ENCODE results near the gene SERGEF.

GRCh38 chr11:17805043-17805442 lies 207.8 kb downstream of the SERGEF start:
- no peak for TF ChIP-seq POLR2A (IDR thresholded peaks at IDR 0.05)
- TF ChIP-seq, protein P1, sequence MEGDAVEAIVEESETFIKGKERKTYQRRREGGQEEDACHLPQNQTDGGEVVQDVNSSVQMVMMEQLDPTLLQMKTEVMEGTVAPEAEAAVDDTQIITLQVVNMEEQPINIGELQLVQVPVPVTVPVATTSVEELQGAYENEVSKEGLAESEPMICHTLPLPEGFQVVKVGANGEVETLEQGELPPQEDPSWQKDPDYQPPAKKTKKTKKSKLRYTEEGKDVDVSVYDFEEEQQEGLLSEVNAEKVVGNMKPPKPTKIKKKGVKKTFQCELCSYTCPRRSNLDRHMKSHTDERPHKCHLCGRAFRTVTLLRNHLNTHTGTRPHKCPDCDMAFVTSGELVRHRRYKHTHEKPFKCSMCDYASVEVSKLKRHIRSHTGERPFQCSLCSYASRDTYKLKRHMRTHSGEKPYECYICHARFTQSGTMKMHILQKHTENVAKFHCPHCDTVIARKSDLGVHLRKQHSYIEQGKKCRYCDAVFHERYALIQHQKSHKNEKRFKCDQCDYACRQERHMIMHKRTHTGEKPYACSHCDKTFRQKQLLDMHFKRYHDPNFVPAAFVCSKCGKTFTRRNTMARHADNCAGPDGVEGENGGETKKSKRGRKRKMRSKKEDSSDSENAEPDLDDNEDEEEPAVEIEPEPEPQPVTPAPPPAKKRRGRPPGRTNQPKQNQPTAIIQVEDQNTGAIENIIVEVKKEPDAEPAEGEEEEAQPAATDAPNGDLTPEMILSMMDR (IDR thresholded peaks at IDR 0.05) = no peak

All from body of pancreas (tissue), 4 donors.